Mesenchymal stem cell (in vitro differentiated cells and primary cell): ENCODE measurements around the gene PARD3.
"Not testable (repeated sequence)": the region's sequence is repeated elsewhere in the genome, so short reads cannot be mapped to it uniquely, and the experiment has no call there.

ENCODE experiments used
- DNase-seq: peaks from one replicate; pipeline ENCODE4 v3.0.0-alpha.2; 2013
- H2AFZ ChIP-seq: one replicate; pipeline ENCODE4 v1.6.1; 2013; ENCODE audit warnings: low read depth, mild to moderate bottlenecking, control low read depth, inconsistent platforms, low read length, moderate library complexity
- H2AK5ac ChIP-seq: 2 replicates; pipeline ENCODE4 v1.6.1; 2013; ENCODE audit warnings: low read length, moderate library complexity, mild to moderate bottlenecking, inconsistent platforms; ENCODE audit not compliant: severe bottlenecking
- H2BK120ac ChIP-seq: one replicate; pipeline ENCODE4 v1.6.1; 2013; ENCODE audit warnings: low read depth, mild to moderate bottlenecking, inconsistent platforms, low read length, moderate library complexity
- H2BK12ac ChIP-seq, 2 experiments: one replicate each; pipeline ENCODE4 v1.6.1; 2013; ENCODE audit warnings: inconsistent platforms in 2 of 2, low read length in 2 of 2, mild to moderate bottlenecking in 2 of 2, moderate library complexity in 2 of 2, control low read depth in 1 of 2
- H2BK15ac ChIP-seq: one replicate; pipeline ENCODE4 v1.6.1; 2013; ENCODE audit warnings: mild to moderate bottlenecking, low read depth, inconsistent platforms; ENCODE audit not compliant: poor library complexity, severe bottlenecking
- H2BK5ac ChIP-seq: 2 replicates; pipeline ENCODE4 v1.6.1; 2013; ENCODE audit warnings: low read depth, mild to moderate bottlenecking, low read length, control low read depth, inconsistent platforms; ENCODE audit not compliant: poor library complexity, severe bottlenecking
- H3K14ac ChIP-seq, 2 experiments: one replicate each; pipeline ENCODE4 v1.6.1; 2013; ENCODE audit warnings: inconsistent platforms in 2 of 2, low read length in 2 of 2, control low read depth in 1 of 2, mild to moderate bottlenecking in 1 of 2, moderate library complexity in 1 of 2
- H3K18ac ChIP-seq, 2 experiments: one replicate each; pipeline ENCODE4 v1.6.1; 2013; ENCODE audit warnings: inconsistent platforms in 2 of 2, low read length in 2 of 2, control low read depth in 1 of 2, low read depth in 1 of 2, mild to moderate bottlenecking in 1 of 2
- H3K23ac ChIP-seq, 2 experiments: one replicate each; pipeline ENCODE4 v1.6.1; 2013; ENCODE audit warnings: inconsistent platforms in 2 of 2, low read length in 2 of 2, mild to moderate bottlenecking in 2 of 2, moderate library complexity in 2 of 2, control low read depth in 1 of 2
- H3K27ac ChIP-seq: 2 replicates; pipeline ENCODE4 v1.5.1; 2013; ENCODE audit warnings: mild to moderate bottlenecking, moderate library complexity, low read length, control low read depth, inconsistent platforms; ENCODE audit not compliant: poor library complexity, severe bottlenecking
- H3K27me3 ChIP-seq, 2 experiments: 2 replicates each; pipeline versions ENCODE4 v1.6.1 to v1.7.0; 2013; ENCODE audit warnings: low read length in 2 of 2, mild to moderate bottlenecking in 2 of 2, moderate library complexity in 2 of 2, control low read depth in 1 of 2, inconsistent platforms in 1 of 2; ENCODE audit not compliant: control insufficient read depth in 1 of 2, insufficient read depth in 1 of 2
- H3K36me3 ChIP-seq, 2 experiments: 2 replicates each; pipeline versions ENCODE4 v1.6.1 to v1.7.0; 2013; ENCODE audit warnings: low read length in 2 of 2, control low read depth in 1 of 2, inconsistent platforms in 1 of 2, low read depth in 1 of 2, mild to moderate bottlenecking in 1 of 2; ENCODE audit not compliant: insufficient read depth in 2 of 2, control insufficient read depth in 1 of 2
- H3K4ac ChIP-seq, 2 experiments: one replicate each; pipeline ENCODE4 v1.6.1; 2013; ENCODE audit warnings: inconsistent platforms in 2 of 2, low read length in 2 of 2, mild to moderate bottlenecking in 2 of 2, moderate library complexity in 2 of 2, control low read depth in 1 of 2, low read depth in 1 of 2
- H3K4me1 ChIP-seq: 2 replicates; pipeline ENCODE4 v1.6.1; 2013; ENCODE audit warnings: low read depth, low read length, control low read depth; ENCODE audit not compliant: control insufficient read depth, insufficient read depth
- H3K4me2 ChIP-seq: 2 replicates; pipeline ENCODE4 v1.6.1; 2013; ENCODE audit warnings: low read length, mild to moderate bottlenecking, inconsistent platforms; ENCODE audit not compliant: poor library complexity, severe bottlenecking
- H3K4me3 ChIP-seq, 2 experiments: 2 replicates each; pipeline versions ENCODE4 v1.5.1 to v1.7.0; 2013; ENCODE audit warnings: low read length in 2 of 2, mild to moderate bottlenecking in 2 of 2, control low read depth in 1 of 2, low read depth in 1 of 2; ENCODE audit not compliant: insufficient read depth in 1 of 2
- H3K79me1 ChIP-seq: replicated peaks from 2 replicates; pipeline ENCODE4 v1.6.1; 2013; ENCODE audit warnings: mild to moderate bottlenecking, control low read depth, low read length, inconsistent platforms; ENCODE audit not compliant: poor library complexity, severe bottlenecking
- H3K9ac ChIP-seq: 2 replicates; pipeline ENCODE4 v1.7.0; 2013; ENCODE audit warnings: mild to moderate bottlenecking, low read length, moderate library complexity
- H3K9me3 ChIP-seq: 2 replicates; pipeline ENCODE4 v1.7.0; 2013; ENCODE audit warnings: mild to moderate bottlenecking, low read length; ENCODE audit not compliant: control insufficient read depth
- H4K8ac ChIP-seq: one replicate; pipeline ENCODE4 v1.6.1; 2013; ENCODE audit warnings: inconsistent platforms, mild to moderate bottlenecking, low read length, moderate library complexity
- H4K91ac ChIP-seq: one replicate; pipeline ENCODE4 v1.6.1; 2013; ENCODE audit warnings: mild to moderate bottlenecking, low read length, inconsistent platforms
- WGBS: methylation state at CpG from one replicate; pipeline ENCODE4 v1.1.7; 2013; ENCODE audit warnings: mixed read lengths; 5-methylcytosine and 5-hydroxymethylcytosine counted together

The PARD3 gene

DNA sequence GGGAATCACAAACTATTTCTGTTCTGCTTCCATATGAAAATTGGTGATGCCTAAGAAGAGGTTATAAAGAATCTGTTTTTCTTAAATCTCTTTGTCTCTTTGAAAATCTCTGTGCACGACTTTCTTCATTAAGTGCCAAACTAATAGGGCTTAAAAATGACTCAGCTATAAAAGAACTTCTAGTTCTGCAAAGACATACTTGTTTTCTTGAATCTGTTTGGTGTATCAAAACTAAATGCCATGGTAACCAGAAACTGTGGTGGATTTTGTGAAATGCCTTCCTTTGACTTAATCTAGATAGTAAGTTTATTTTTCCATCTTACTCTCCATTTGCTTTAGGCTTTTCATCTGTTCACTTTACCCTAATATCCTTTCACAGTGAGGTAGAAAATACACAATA is 417.8 kb downstream of the PARD3 start:
- Histone ChIP-seq H3K4ac (no peak overlapping the region), H3K4me3 (no peak overlapping the region), H4K8ac (no peak overlapping the region), H2BK5ac (no peak overlapping the region), H2BK15ac (no peak overlapping the region), H3K27ac (no peak overlapping the region), H2AK5ac (no peak overlapping the region), H3K27me3 (no peaks in the 10 kb centered on the region), H4K91ac (no peak overlapping the region), H3K36me3 (peaks cover 9% of the 10 kb centered on the region in 2 experiments), H2BK120ac (no peak overlapping the region), H3K79me1 (peaks cover 21% of the 10 kb centered on the region), H2BK12ac (no peak overlapping the region), H3K9ac (peak overlapping the region; percentile 72), H3K14ac (no peak overlapping the region), H3K4me1 (no peaks in the 10 kb centered on the region), H3K4me2 (no peak overlapping the region), H3K9me3 (no peaks in the 10 kb centered on the region), H3K18ac (no peak overlapping the region), H3K23ac (no peak overlapping the region), H2AFZ (no peak overlapping the region)
- whole genome bisulfite sequencing, result no CpG with 5 or more reads among the region's 1 CpG
- peak; percentile 50 for DNase-seq

DNA sequence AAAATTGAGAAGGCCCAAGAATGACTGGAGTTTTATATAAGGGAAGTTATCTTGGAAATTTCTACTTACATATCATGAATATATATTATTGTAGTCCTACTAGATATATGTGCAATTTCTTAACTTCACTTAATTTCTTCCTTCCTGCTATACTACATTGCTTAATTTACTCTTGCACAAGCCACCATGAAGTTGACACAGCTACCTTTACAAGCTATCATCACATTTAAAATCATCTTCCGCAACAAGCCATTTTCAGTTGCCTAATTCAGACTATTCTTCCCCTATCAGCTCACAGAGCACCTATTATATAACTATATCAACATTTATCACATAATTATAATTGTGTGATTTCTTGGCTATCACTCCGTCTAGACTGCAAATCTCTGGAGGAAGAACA is 418.4 kb downstream of the PARD3 start:
- peaks cover 9% of the 10 kb centered on the region in 2 experiments for H3K36me3 ChIP-seq
- H3K27me3 ChIP-seq, result no peaks in the 10 kb centered on the region
- no peak overlapping the region for H4K91ac ChIP-seq
- 88% methylated on average over 2 of the region's 2 CpGs for WGBS
- H3K4me3 ChIP-seq, result no peak overlapping the region
- H3K4ac ChIP-seq, result no peak overlapping the region
- no peak overlapping the region for H2BK15ac ChIP-seq
- H4K8ac ChIP-seq, result no peak overlapping the region
- no peak overlapping the region for H2BK5ac ChIP-seq
- H2AK5ac ChIP-seq, result no peak overlapping the region
- H3K14ac ChIP-seq, result no peak overlapping the region
- no peak overlapping the region for H3K27ac ChIP-seq
- no peak overlapping the region for H3K18ac ChIP-seq
- H3K9ac ChIP-seq, result peak overlapping the region; percentile 72
- no peak overlapping the region for H2AFZ ChIP-seq
- H3K9me3 ChIP-seq, result no peaks in the 10 kb centered on the region
- H2BK120ac ChIP-seq, result no peak overlapping the region
- no peaks in the 10 kb centered on the region for H3K4me1 ChIP-seq
- DNase-seq, result no peak
- H2BK12ac ChIP-seq, result no peak overlapping the region
- H3K79me1 ChIP-seq, result peaks cover 20% of the 10 kb centered on the region
- H3K4me2 ChIP-seq, result no peak overlapping the region
- no peak overlapping the region for H3K23ac ChIP-seq

DNA sequence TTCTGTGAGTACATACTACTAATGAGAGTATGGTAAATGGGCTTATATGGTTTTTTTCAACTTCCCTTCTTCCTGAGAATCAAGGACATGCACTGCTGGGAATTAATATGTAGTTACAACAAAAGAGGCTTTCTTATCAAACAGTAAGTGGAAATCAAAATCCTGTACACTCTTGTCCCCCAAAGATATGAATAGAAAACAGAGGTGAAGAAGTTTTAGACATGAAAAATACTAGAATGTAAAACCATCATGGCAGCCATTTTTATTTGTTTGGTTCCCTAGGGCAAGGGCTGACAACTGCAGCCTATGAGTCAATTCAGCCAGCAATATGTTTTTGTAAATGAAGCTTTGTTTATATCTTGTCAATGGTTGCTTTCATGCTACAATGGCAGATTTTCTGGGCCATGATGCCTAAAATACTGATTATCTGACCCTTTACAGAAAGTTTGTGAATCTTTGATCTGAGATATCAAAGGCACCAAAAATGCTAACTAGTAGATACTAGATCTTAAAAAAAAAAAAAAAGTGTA is 422.4 kb downstream of the PARD3 start:
- H3K4me2 ChIP-seq, result no peak overlapping the region
- H3K27ac ChIP-seq, result no peak overlapping the region
- H3K18ac ChIP-seq, result no peak overlapping the region
- H4K91ac ChIP-seq, result no peak overlapping the region
- no peak overlapping the region for H2AFZ ChIP-seq
- no peak overlapping the region for H3K9ac ChIP-seq
- DNase-seq, result peak; percentile 26
- no peak overlapping the region for H2BK120ac ChIP-seq
- peaks cover 0 to 9% of the 10 kb centered on the region in 2 experiments for H3K36me3 ChIP-seq
- no peak overlapping the region for H3K14ac ChIP-seq
- no peaks in the 10 kb centered on the region for H3K27me3 ChIP-seq
- H3K4me1 ChIP-seq, result no peaks in the 10 kb centered on the region
- no peak overlapping the region for H2AK5ac ChIP-seq
- H2BK15ac ChIP-seq, result no peak overlapping the region
- H3K9me3 ChIP-seq, result no peaks in the 10 kb centered on the region
- no peak overlapping the region for H2BK12ac ChIP-seq
- no peak overlapping the region for H3K4ac ChIP-seq
- no peak overlapping the region for H2BK5ac ChIP-seq
- no peak overlapping the region for H3K23ac ChIP-seq
- peaks cover 23% of the 10 kb centered on the region for H3K79me1 ChIP-seq
- no peak overlapping the region for H3K4me3 ChIP-seq
- H4K8ac ChIP-seq, result no peak overlapping the region

DNA sequence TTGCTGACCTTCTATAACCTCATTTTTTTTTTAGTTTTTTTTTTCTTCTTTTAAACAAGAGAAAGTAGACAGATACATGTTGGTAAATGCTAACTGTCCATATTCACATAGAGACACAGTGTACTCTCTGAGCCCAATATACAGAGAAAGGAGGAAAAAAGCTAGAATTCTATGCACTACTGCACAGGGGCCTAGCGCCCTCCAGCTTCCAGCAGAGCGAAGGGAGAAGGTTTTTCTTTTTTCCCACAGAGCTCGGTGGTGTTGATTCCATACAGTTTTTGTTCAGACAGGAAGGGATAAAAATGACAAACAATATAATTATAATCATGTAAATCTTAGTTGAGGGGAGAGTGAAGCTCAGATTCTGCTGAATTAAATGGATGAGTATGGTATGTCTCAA is 423.9 kb downstream of the PARD3 start:
- no CpG with 5 or more reads among the region's 3 CpGs for WGBS

More for the DNA sequence above, 423.9 kb downstream of the PARD3 start:
- H2BK15ac ChIP-seq, H3K18ac ChIP-seq, H4K8ac ChIP-seq, DNase-seq, H3K27me3 ChIP-seq, H3K4me3 ChIP-seq, H3K4me2 ChIP-seq, H2AFZ ChIP-seq, H3K36me3 ChIP-seq, H3K4me1 ChIP-seq, H2AK5ac ChIP-seq, H3K27ac ChIP-seq, H3K9ac ChIP-seq, H2BK5ac ChIP-seq, H3K9me3 ChIP-seq, H3K4ac ChIP-seq, H3K23ac ChIP-seq, H3K14ac ChIP-seq, H2BK12ac ChIP-seq, H4K91ac ChIP-seq, H2BK120ac ChIP-seq: not testable (repeated sequence)
- H3K79me1 ChIP-seq, result peaks cover 26% of the 10 kb centered on the region
